Measurements from ENCODE around the gene AK4. TPM values are rescaled to one million over a fixed set of nuclear protein-coding genes. Genes with fewer than 3 reads are reported as not detected.

AK4 gene
- total RNA-seq, 4 donors from 2014 or later = 1.4 to 2.6 (median 1.8) TPM

- TF ChIP-seq CTCF (IDR thresholded peaks at IDR 0.05 in 4 of 5, conservative IDR thresholded peaks at IDR 0.05 in 1 of 5) = no peak
- no peak for TF ChIP-seq POLR2A (IDR thresholded peaks at IDR 0.05)
- intact Hi-C loops (cut with DNase I; ENCODE audit: low total_unique reads) = no loop called here
- no peaks in the 10 kb centered on the region for H3K9me3 ChIP-seq
- H3K27me3 ChIP-seq = no peaks in the 10 kb centered on the region
- H3K36me3 ChIP-seq = no peaks in the 10 kb centered on the region
- no peak for DNase-seq
- H3K27ac ChIP-seq = no peak overlapping the region
- H3K4me3 ChIP-seq = no peak overlapping the region
- no peaks in the 10 kb centered on the region for H3K4me1 ChIP-seq
- in situ Hi-C loops (cut with MboI; ENCODE audit: low sequenced_read_pairs in 4 of 4) = no loop called here
- no peak for ATAC-seq
These were observed 81.2 kb downstream of the AK4 start for GRCh38 chr1:65229201-65229600.

- no peak for TF ChIP-seq CTCF (IDR thresholded peaks at IDR 0.05 in 4 of 5, conservative IDR thresholded peaks at IDR 0.05 in 1 of 5)
- H3K27me3 ChIP-seq = no peaks in the 10 kb centered on the region
- in situ Hi-C loops (cut with MboI; ENCODE audit: low sequenced_read_pairs in 4 of 4) (loop anchor here in 2 of 4 donors (10.0 kb wide), 1 partner anchor 455 kb away; no protein-coding TSS in a partner anchor), intact Hi-C loops (cut with DNase I; ENCODE audit: low total_unique reads) (no loop called here)
- no peaks in the 10 kb centered on the region for H3K9me3 ChIP-seq
- no peak overlapping the region for H3K4me3 ChIP-seq
- no peak for ATAC-seq
- DNase-seq = no peak
- H3K36me3 ChIP-seq = no peaks in the 10 kb centered on the region
- H3K27ac ChIP-seq = no peak overlapping the region
- no peaks in the 10 kb centered on the region for H3K4me1 ChIP-seq
These were observed 81.8 kb downstream of the AK4 start for GRCh38 chr1:65229754-65230339.

- ATAC-seq (no peak), DNase-seq (no peak)
- Histone ChIP-seq H3K36me3 (no peaks in the 10 kb centered on the region), H3K27ac (no peak overlapping the region), H3K4me3 (no peak overlapping the region), H3K9me3 (no peaks in the 10 kb centered on the region), H3K4me1 (no peaks in the 10 kb centered on the region), H3K27me3 (no peaks in the 10 kb centered on the region)
- intact Hi-C loops (cut with DNase I; ENCODE audit: low total_unique reads) = no loop called here
- no peak for TF ChIP-seq POLR2A (IDR thresholded peaks at IDR 0.05)
- TF ChIP-seq CTCF (IDR thresholded peaks at IDR 0.05 in 4 of 5, conservative IDR thresholded peaks at IDR 0.05 in 1 of 5) = no peak
- in situ Hi-C loops (cut with MboI; ENCODE audit: low sequenced_read_pairs in 4 of 4) = loop anchor here in 2 of 4 donors (10.0 kb wide), 1 partner anchor 454 kb away; no protein-coding TSS in a partner anchor
These were observed 82.9 kb downstream of the AK4 start for GRCh38 chr1:65230731-65231481.

- no peak for ATAC-seq
- intact Hi-C loops (cut with DNase I; ENCODE audit: low total_unique reads) = no loop called here
- in situ Hi-C loops (cut with MboI; ENCODE audit: low sequenced_read_pairs in 4 of 4) = loop anchor here in 2 of 4 donors (10.0 kb wide), 1 partner anchor 453 kb away; no protein-coding TSS in a partner anchor
- H3K36me3 ChIP-seq = no peaks in the 10 kb centered on the region
- H3K27ac ChIP-seq = no peak overlapping the region
- no peaks in the 10 kb centered on the region for H3K4me1 ChIP-seq
- TF ChIP-seq POLR2A (IDR thresholded peaks at IDR 0.05) (no peak), CTCF (IDR thresholded peaks at IDR 0.05 in 4 of 5, conservative IDR thresholded peaks at IDR 0.05 in 1 of 5) (no peak)
- no peak overlapping the region for H3K4me3 ChIP-seq
- DNase-seq = no peak
- H3K9me3 ChIP-seq = no peaks in the 10 kb centered on the region
- H3K27me3 ChIP-seq = no peaks in the 10 kb centered on the region
These were observed 83.8 kb downstream of the AK4 start for GRCh38 chr1:65231718-65232330.
